ENCODE results near the gene EXOC6B. TPM values are rescaled to one million over a fixed set of nuclear protein-coding genes. Genes with fewer than 3 reads are reported as not detected.

EXOC6B gene
- total RNA-seq, 2 donors from 2014 or later, result 16.6 to 36.6 TPM

- H3K27me3 ChIP-seq (replicated peaks; ENCODE audit: insufficient read depth), result no peaks in the 10 kb centered on the region
- TF ChIP-seq POLR2A (IDR thresholded peaks at IDR 0.05) (no peak), CTCF (IDR thresholded peaks at IDR 0.05) (no peak), POLR2AphosphoS5 (IDR thresholded peaks at IDR 0.05) (no peak)
- no peaks in the 10 kb centered on the region for H3K9me3 ChIP-seq
- intact Hi-C loops (cut with DNase I), result no loop called here
- H3K27ac ChIP-seq, result no peak overlapping the region
- no peaks in the 10 kb centered on the region for H3K36me3 ChIP-seq
- no peak overlapping the region for H3K4me3 ChIP-seq
- WGBS, result 89% methylated on average over 2 of the region's 2 CpGs
- H3K4me1 ChIP-seq (replicated peaks), result no peaks in the 10 kb centered on the region
- no peak for DNase-seq (ENCODE audit: low spot score)
These were observed 342.5 kb downstream of the EXOC6B start for GRCh38 chr2:72483346-72483745.

GRCh38 chr2:72475246-72475645, 350.6 kb downstream of the EXOC6B start:
- Histone ChIP-seq H3K27ac (no peak overlapping the region), H3K4me3 (no peak overlapping the region), H3K27me3 (replicated peaks; ENCODE audit: insufficient read depth) (no peaks in the 10 kb centered on the region), H3K9me3 (no peaks in the 10 kb centered on the region), H3K36me3 (no peaks in the 10 kb centered on the region), H3K4me1 (replicated peaks) (no peaks in the 10 kb centered on the region)
- 100% methylated on average over 3 of the region's 3 CpGs for WGBS
- intact Hi-C loops (cut with DNase I), result no loop called here
- TF ChIP-seq POLR2A (IDR thresholded peaks at IDR 0.05), result no peak
- no peak for TF ChIP-seq CTCF (IDR thresholded peaks at IDR 0.05)
- no peak for TF ChIP-seq POLR2AphosphoS5 (IDR thresholded peaks at IDR 0.05)
- DNase-seq (ENCODE audit: low spot score), result no peak

GRCh38 chr2:72457801-72458516, 367.9 kb downstream of the EXOC6B start:
- 78% methylated on average over 6 of the region's 6 CpGs for WGBS

GRCh38 chr2:72454189-72454588, 371.6 kb downstream of the EXOC6B start:
- no peak for DNase-seq (ENCODE audit: low spot score)
- TF ChIP-seq CTCF (IDR thresholded peaks at IDR 0.05), result no peak
- TF ChIP-seq POLR2AphosphoS5 (IDR thresholded peaks at IDR 0.05), result no peak
- no peak for TF ChIP-seq POLR2A (IDR thresholded peaks at IDR 0.05)
- Histone ChIP-seq H3K4me3 (no peak overlapping the region), H3K36me3 (no peaks in the 10 kb centered on the region), H3K9me3 (no peaks in the 10 kb centered on the region), H3K27me3 (replicated peaks; ENCODE audit: insufficient read depth) (no peaks in the 10 kb centered on the region), H3K4me1 (replicated peaks) (no peaks in the 10 kb centered on the region), H3K27ac (no peak overlapping the region)
- intact Hi-C loops (cut with DNase I), result no loop called here
- WGBS, result 96% methylated on average over 4 of the region's 4 CpGs

More at GRCh38 chr2:72457801-72458516, 367.9 kb downstream of the EXOC6B start:
- DNase-seq (ENCODE audit: low spot score), result no peak
- H3K27me3 ChIP-seq (replicated peaks; ENCODE audit: insufficient read depth), result no peaks in the 10 kb centered on the region
- H3K4me1 ChIP-seq (replicated peaks), result no peaks in the 10 kb centered on the region
- no peak overlapping the region for H3K4me3 ChIP-seq
- H3K27ac ChIP-seq, result no peak overlapping the region
- H3K9me3 ChIP-seq, result no peaks in the 10 kb centered on the region
- H3K36me3 ChIP-seq, result no peaks in the 10 kb centered on the region
- intact Hi-C loops (cut with DNase I), result no loop called here
- no peak for TF ChIP-seq CTCF (IDR thresholded peaks at IDR 0.05)
- TF ChIP-seq POLR2A (IDR thresholded peaks at IDR 0.05), result no peak
- no peak for TF ChIP-seq POLR2AphosphoS5 (IDR thresholded peaks at IDR 0.05)

- H3K4me1 ChIP-seq (replicated peaks), result no peaks in the 10 kb centered on the region
- no peaks in the 10 kb centered on the region for H3K27me3 ChIP-seq (replicated peaks; ENCODE audit: insufficient read depth)
- TF ChIP-seq CTCF (IDR thresholded peaks at IDR 0.05), result no peak
- no peak for TF ChIP-seq POLR2AphosphoS5 (IDR thresholded peaks at IDR 0.05)
- no peak for TF ChIP-seq POLR2A (IDR thresholded peaks at IDR 0.05)
- no peaks in the 10 kb centered on the region for H3K36me3 ChIP-seq
- H3K27ac ChIP-seq, result no peak overlapping the region
- no peak for DNase-seq (ENCODE audit: low spot score)
- no peak overlapping the region for H3K4me3 ChIP-seq
- no peaks in the 10 kb centered on the region for H3K9me3 ChIP-seq
- intact Hi-C loops (cut with DNase I), result no loop called here
- 94% methylated on average over 2 of the region's 2 CpGs for WGBS
These were observed 383.6 kb downstream of the EXOC6B start for GRCh38 chr2:72442270-72442669.

Data from prostate gland (tissue), 2 donors.